IMR-90 (cell line): ENCODE data around the gene TMEM74B. TPM values are rescaled to one million over a fixed set of nuclear protein-coding genes. Genes with fewer than 3 reads are reported as not detected.

Experiments used
- ATAC-seq: fragments of 200-7000 bp; cut with Tn5 transposase; 2 replicates; pipeline ENCODE4 v1.9.1; 2020; ENCODE audit warnings: low read depth, mild to moderate bottlenecking, moderate library complexity
- BruUV-seq: library from RNA; stranded (reverse); fragments of 400-500 nt; replicated peaks from 2 replicates; lab custom pipeline; 2021; lab: Mats Ljungman, UMichigan
- CTCF ChIA-PET: fragments of 300-600 bp; formaldehyde crosslinking; extraction: SDS; loops from one replicate; lab custom pipeline; 2021; ENCODE audit warnings: antibody characterized with exemption; lab: Yijun Ruan, JAX
- POLR2A ChIA-PET: fragments of 300-600 bp; sonication (Branson Sonifier 250); formaldehyde crosslinking; loops from one replicate; lab custom pipeline; 2022; ENCODE audit warnings: antibody characterized with exemption; ENCODE audit not compliant: unreplicated experiment; lab: Charles Lee
- DNase-seq: peaks from one replicate; pipeline ENCODE4 v3.0.0; 2013
- H2AFZ ChIP-seq: replicated peaks from 2 replicates; pipeline ENCODE3; 2013; ENCODE audit warnings: low read length, mild to moderate bottlenecking; ENCODE audit not compliant: poor library complexity
- H2AK5ac ChIP-seq: 2 replicates; pipeline ENCODE4 v1.6.1; 2013; ENCODE audit warnings: low read depth, low read length, inconsistent platforms
- H2AK9ac ChIP-seq: replicated peaks from 2 replicates; pipeline ENCODE3; 2013; ENCODE audit warnings: mild to moderate bottlenecking, low read depth, low read length, moderate library complexity; ENCODE audit not compliant: poor library complexity
- H2BK120ac ChIP-seq: 2 replicates; pipeline ENCODE4 v1.6.1; 2013; ENCODE audit warnings: low read depth, low read length, inconsistent platforms
- H2BK15ac ChIP-seq: 3 replicates; pipeline ENCODE4 v1.6.1; 2013; ENCODE audit warnings: low read depth, low read length, inconsistent platforms
- H2BK20ac ChIP-seq: 2 replicates; pipeline ENCODE4 v1.6.1; 2013; ENCODE audit warnings: low read depth, mild to moderate bottlenecking, inconsistent platforms, low read length, moderate library complexity
- H2BK5ac ChIP-seq: 2 replicates; pipeline ENCODE4 v1.6.1; 2013; ENCODE audit warnings: mild to moderate bottlenecking, low read depth, low read length, inconsistent platforms; ENCODE audit not compliant: poor library complexity, severe bottlenecking
- H3K14ac ChIP-seq: replicated peaks from 2 replicates; pipeline ENCODE4 v1.6.1; 2013; ENCODE audit warnings: low read depth, low read length, inconsistent platforms
- H3K18ac ChIP-seq: 2 replicates; pipeline ENCODE4 v1.6.1; 2013; ENCODE audit warnings: low read depth, low read length, control low read depth
- H3K23ac ChIP-seq: 2 replicates; pipeline ENCODE4 v1.6.1; 2013; ENCODE audit warnings: low read depth, low read length, inconsistent platforms
- H3K27ac ChIP-seq: 2 replicates; pipeline ENCODE4 v1.5.1; 2013; ENCODE audit warnings: mild to moderate bottlenecking, control low read depth, low read length; ENCODE audit not compliant: insufficient read depth
- H3K27me3 ChIP-seq: 2 replicates; pipeline ENCODE4 v1.6.1; 2013; ENCODE audit warnings: low read length; ENCODE audit not compliant: control insufficient read depth, insufficient read depth
- H3K36me3 ChIP-seq: 2 replicates; pipeline ENCODE4 v1.6.1; 2013; ENCODE audit warnings: low read length, mixed read lengths; ENCODE audit not compliant: control insufficient read depth, insufficient read depth
- H3K4ac ChIP-seq: 2 replicates; pipeline ENCODE4 v1.6.1; 2013; ENCODE audit warnings: low read depth, low read length, inconsistent platforms
- H3K4me1 ChIP-seq: 2 replicates; pipeline ENCODE4 v1.6.1; 2013; ENCODE audit warnings: low read length, mixed read lengths; ENCODE audit not compliant: control insufficient read depth, insufficient read depth
- H3K4me2 ChIP-seq: 2 replicates; pipeline ENCODE4 v1.6.1; 2013; ENCODE audit warnings: low read depth, mild to moderate bottlenecking, control low read depth, low read length, moderate library complexity
- H3K4me3 ChIP-seq: 2 replicates; pipeline ENCODE4 v1.5.1; 2013; ENCODE audit warnings: low read depth, mild to moderate bottlenecking, control low read depth, low read length, moderate library complexity; ENCODE audit not compliant: insufficient read depth
- H3K56ac ChIP-seq: 2 replicates; pipeline ENCODE4 v1.6.1; 2013; ENCODE audit warnings: low read length, inconsistent platforms; ENCODE audit not compliant: insufficient read depth; ENCODE audit errors: extremely low read depth
- H3K79me1 ChIP-seq, 2 experiments: 2 replicates each; pipeline ENCODE4 v1.6.1; 2013; ENCODE audit warnings: low read length in 2 of 2, inconsistent platforms in 1 of 2, low read depth in 1 of 2
- H3K9ac ChIP-seq: 2 replicates; pipeline ENCODE4 v1.6.1; 2013; ENCODE audit warnings: low read depth, low read length, control low read depth
- H3K9me1 ChIP-seq: 2 replicates; pipeline ENCODE4 v1.6.1; 2013; ENCODE audit warnings: low read length, inconsistent platforms; ENCODE audit not compliant: insufficient read depth
- H3K9me3 ChIP-seq: 2 replicates; pipeline ENCODE4 v1.6.1; 2013; ENCODE audit warnings: low read length; ENCODE audit not compliant: control insufficient read depth, insufficient read depth
- H4K20me1 ChIP-seq: 2 replicates; pipeline ENCODE4 v1.6.1; 2013; ENCODE audit warnings: low read length, inconsistent platforms; ENCODE audit not compliant: insufficient read depth
- H4K5ac ChIP-seq: 2 replicates; pipeline ENCODE4 v1.6.1; 2013; ENCODE audit warnings: mild to moderate bottlenecking, low read depth, low read length, control low read depth
- H4K8ac ChIP-seq, 2 experiments: 2 replicates each; pipeline ENCODE4 v1.6.1; 2013; ENCODE audit warnings: low read depth in 2 of 2, low read length in 2 of 2, control low read depth in 1 of 2, inconsistent platforms in 1 of 2
- H4K91ac ChIP-seq: 2 replicates; pipeline ENCODE4 v1.6.1; 2013; ENCODE audit warnings: low read depth, low read length, inconsistent platforms; ENCODE audit not compliant: insufficient read depth
- BHLHE40 ChIP-seq: fragments of 150-350 bp; IDR thresholded peaks from 2 replicates; pipeline ENCODE4 v1.6.1; 2016; ENCODE audit warnings: mild to moderate bottlenecking, low read depth, low read length
- CHD1 ChIP-seq: IDR thresholded peaks from 2 replicates; pipeline ENCODE4 v1.6.1; 2012; ENCODE audit warnings: low read depth, low read length, improper control_type of control experiment
- FOS ChIP-seq: fragments of 150-350 bp; IDR thresholded peaks from 2 replicates; pipeline ENCODE4 v1.6.1; 2016; ENCODE audit warnings: low read depth, low read length
- MAZ ChIP-seq: IDR thresholded peaks from 2 replicates; pipeline ENCODE4 v1.6.1; 2012; ENCODE audit warnings: low read depth, mild to moderate bottlenecking, low read length, improper control_type of control experiment, moderate library complexity, borderline replicate concordance
- NFE2L2 ChIP-seq: fragments of 150-350 bp; IDR thresholded peaks from 2 replicates; pipeline ENCODE4 v1.6.1; 2016; ENCODE audit warnings: low read depth, mild to moderate bottlenecking, low read length
- POLR2A ChIP-seq: IDR thresholded peaks from 2 replicates; pipeline ENCODE4 v1.6.1; 2012; ENCODE audit warnings: mild to moderate bottlenecking, low read depth, low read length
- RCOR1 ChIP-seq: IDR thresholded peaks from 2 replicates; pipeline ENCODE4 v1.6.1; 2012; ENCODE audit warnings: mild to moderate bottlenecking, low read length, improper control_type of control experiment; ENCODE audit not compliant: insufficient replicate concordance
- WGBS, 2 experiments: methylation state at CpG; one replicate each; pipeline versions ENCODE4 v1.1.5 to v1.1.7; 2013; ENCODE audit warnings: missing lambda C conversion rate in 2 of 2; ENCODE audit not compliant: insufficient read length in 1 of 2; ENCODE audit errors: extremely low coverage in 2 of 2; 5-methylcytosine and 5-hydroxymethylcytosine counted together
- dilution Hi-C: fragments of 300-500 bp; cut with HindIII; formaldehyde crosslinking; loops from one replicate; pipeline ENCODE4 v1.14.3; 2018; ENCODE audit warnings: low sequenced_read_pairs; ENCODE audit not compliant: unreplicated experiment
- in situ Hi-C: fragments of 300-500 bp; cut with MboI; formaldehyde crosslinking; loops from 3 replicates; pipeline ENCODE4 v1.14.3; 2019; ENCODE audit warnings: low sequenced_read_pairs, inconsistent platforms, mixed read lengths
- intact Hi-C: fragments of 100-400 bp; cut with micrococcal nuclease; formaldehyde crosslinking; loops from 2 replicates; pipeline ENCODE4 v1.10.0; 2022
- polyA plus RNA-seq, 3 experiments: library from polyadenylated mRNA; depleted of rRNA; stranded (reverse); fragments of >200 nt; gene quantifications; 2 replicates each; pipeline ENCODE4 v1.2.3, GENCODE V29; 2012; ENCODE audit warnings: low replicate concordance in 1 of 3
- total RNA-seq: library from RNA; depleted of rRNA; stranded (reverse); fragments of >200 nt; gene quantifications from 2 replicates; pipeline ENCODE4 v1.2.3, GENCODE V29; 2012
- TF ChIP-seq, protein P1 (sequence below): conservative IDR thresholded peaks from 2 replicates; pipeline ENCODE4 v1.5.1; 2012; ENCODE audit warnings: mild to moderate bottlenecking, low read depth, low read length, improper control_type of control experiment
- TF ChIP-seq, protein P2 (sequence below): fragments of 150-350 bp; IDR thresholded peaks from 2 replicates; pipeline ENCODE4 v1.6.1; 2016; ENCODE audit warnings: low read depth, mild to moderate bottlenecking, low read length, moderate library complexity, borderline replicate concordance
- TF ChIP-seq, protein P3 (sequence below): fragments of 150-350 bp; IDR thresholded peaks from 2 replicates; pipeline ENCODE4 v1.6.1; 2017; ENCODE audit warnings: mild to moderate bottlenecking, antibody characterized with exemption, low read length, low read depth

TMEM74B gene
- total and polyA plus RNA-seq, 2 of the 4 experiments (the other 2 are of a cell fraction), result 0.03 TPM; not detected in 1

DNA sequence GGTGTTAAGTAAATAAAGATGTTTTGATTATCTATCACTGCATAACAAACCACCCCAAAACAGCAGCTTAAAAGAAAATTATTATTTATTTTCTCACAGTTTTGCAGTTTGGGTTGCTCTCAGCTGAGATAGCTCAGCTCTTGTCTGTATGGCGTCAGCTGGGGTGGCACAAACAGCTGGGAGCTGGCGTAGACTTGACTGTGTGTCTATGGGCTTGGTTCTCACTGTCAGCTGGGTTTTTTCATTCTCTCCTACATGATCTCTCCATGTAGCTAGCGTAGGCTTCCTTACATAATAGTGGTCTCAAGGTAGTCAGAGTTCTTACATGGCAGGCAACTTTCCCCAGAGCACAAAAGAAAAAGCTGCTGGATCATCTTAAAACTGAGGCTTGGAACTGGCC lies 6.5 kb upstream of the TMEM74B start:
- no peak overlapping the region for H3K27ac ChIP-seq
- no peak overlapping the region for H3K23ac ChIP-seq
- no TSS peak for BruUV-seq
- CTCF ChIA-PET, result interaction anchor here (0.5 to 0.6 kb wide), 2 partner anchors 22 to 317 kb away, joined by 3 read pairs; no protein-coding TSS in a partner anchor
- H4K5ac ChIP-seq, result no peak overlapping the region
- intact Hi-C loops (no loop called here), dilution Hi-C loops (no loop called here), in situ Hi-C loops (no loop called here)
- no peak overlapping the region for H3K4me2 ChIP-seq
- no peak overlapping the region for H3K14ac ChIP-seq
- H3K36me3 ChIP-seq, result no peaks in the 10 kb centered on the region
- H2BK20ac ChIP-seq, result no peak overlapping the region
- no peak overlapping the region for H3K4ac ChIP-seq
- no peak overlapping the region for H3K56ac ChIP-seq
- H2BK120ac ChIP-seq, result no peak overlapping the region
- DNase-seq (no peak), ATAC-seq (no peak)
- H3K79me1 ChIP-seq, result no peaks in the 10 kb centered on the region
- no peak overlapping the region for H4K91ac ChIP-seq
- WGBS, 2 experiments, result no CpG with 5 or more reads among the region's 3 CpGs
- H2AK5ac ChIP-seq, result no peak overlapping the region
- H4K20me1 ChIP-seq, result no peaks in the 10 kb centered on the region
- H3K4me3 ChIP-seq, result no peak overlapping the region
- H3K4me1 ChIP-seq, result no peaks in the 10 kb centered on the region
- no peak overlapping the region for H2BK15ac ChIP-seq
- no peak overlapping the region for H2AK9ac ChIP-seq
- H3K27me3 ChIP-seq, result peaks cover 47% of the 10 kb centered on the region
- H4K8ac ChIP-seq, result no peak overlapping the region
- H3K9me1 ChIP-seq, result peaks cover 3% of the 10 kb centered on the region; the same call in 1 of the 2 replicates
- TF ChIP-seq MAZ, result no peak
- TF ChIP-seq RCOR1, result no peak
- TF ChIP-seq, protein P1, sequence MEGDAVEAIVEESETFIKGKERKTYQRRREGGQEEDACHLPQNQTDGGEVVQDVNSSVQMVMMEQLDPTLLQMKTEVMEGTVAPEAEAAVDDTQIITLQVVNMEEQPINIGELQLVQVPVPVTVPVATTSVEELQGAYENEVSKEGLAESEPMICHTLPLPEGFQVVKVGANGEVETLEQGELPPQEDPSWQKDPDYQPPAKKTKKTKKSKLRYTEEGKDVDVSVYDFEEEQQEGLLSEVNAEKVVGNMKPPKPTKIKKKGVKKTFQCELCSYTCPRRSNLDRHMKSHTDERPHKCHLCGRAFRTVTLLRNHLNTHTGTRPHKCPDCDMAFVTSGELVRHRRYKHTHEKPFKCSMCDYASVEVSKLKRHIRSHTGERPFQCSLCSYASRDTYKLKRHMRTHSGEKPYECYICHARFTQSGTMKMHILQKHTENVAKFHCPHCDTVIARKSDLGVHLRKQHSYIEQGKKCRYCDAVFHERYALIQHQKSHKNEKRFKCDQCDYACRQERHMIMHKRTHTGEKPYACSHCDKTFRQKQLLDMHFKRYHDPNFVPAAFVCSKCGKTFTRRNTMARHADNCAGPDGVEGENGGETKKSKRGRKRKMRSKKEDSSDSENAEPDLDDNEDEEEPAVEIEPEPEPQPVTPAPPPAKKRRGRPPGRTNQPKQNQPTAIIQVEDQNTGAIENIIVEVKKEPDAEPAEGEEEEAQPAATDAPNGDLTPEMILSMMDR, result no peak
- TF ChIP-seq, protein P2, sequence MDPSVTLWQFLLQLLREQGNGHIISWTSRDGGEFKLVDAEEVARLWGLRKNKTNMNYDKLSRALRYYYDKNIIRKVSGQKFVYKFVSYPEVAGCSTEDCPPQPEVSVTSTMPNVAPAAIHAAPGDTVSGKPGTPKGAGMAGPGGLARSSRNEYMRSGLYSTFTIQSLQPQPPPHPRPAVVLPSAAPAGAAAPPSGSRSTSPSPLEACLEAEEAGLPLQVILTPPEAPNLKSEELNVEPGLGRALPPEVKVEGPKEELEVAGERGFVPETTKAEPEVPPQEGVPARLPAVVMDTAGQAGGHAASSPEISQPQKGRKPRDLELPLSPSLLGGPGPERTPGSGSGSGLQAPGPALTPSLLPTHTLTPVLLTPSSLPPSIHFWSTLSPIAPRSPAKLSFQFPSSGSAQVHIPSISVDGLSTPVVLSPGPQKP, result no peak
- TF ChIP-seq FOS, result no peak
- TF ChIP-seq NFE2L2, result no peak
- TF ChIP-seq CHD1, result no peak
- TF ChIP-seq POLR2A, result no peak
- no peak for TF ChIP-seq BHLHE40
- TF ChIP-seq, protein P3, sequence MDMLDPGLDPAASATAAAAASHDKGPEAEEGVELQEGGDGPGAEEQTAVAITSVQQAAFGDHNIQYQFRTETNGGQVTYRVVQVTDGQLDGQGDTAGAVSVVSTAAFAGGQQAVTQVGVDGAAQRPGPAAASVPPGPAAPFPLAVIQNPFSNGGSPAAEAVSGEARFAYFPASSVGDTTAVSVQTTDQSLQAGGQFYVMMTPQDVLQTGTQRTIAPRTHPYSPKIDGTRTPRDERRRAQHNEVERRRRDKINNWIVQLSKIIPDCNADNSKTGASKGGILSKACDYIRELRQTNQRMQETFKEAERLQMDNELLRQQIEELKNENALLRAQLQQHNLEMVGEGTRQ, result no peak
- no peak overlapping the region for H2BK5ac ChIP-seq
- H3K9ac ChIP-seq, result no peak overlapping the region
- H3K9me3 ChIP-seq, result peaks cover 2% of the 10 kb centered on the region; the same call in 1 of the 2 replicates
- H3K18ac ChIP-seq, result no peak overlapping the region
- H2AFZ ChIP-seq, result no peak overlapping the region
- POLR2A ChIA-PET, result no interaction called here
